ENCODE data around the gene FFAR3. TPM values are rescaled to one million over a fixed set of nuclear protein-coding genes. Genes with fewer than 3 reads are reported as not detected.

FFAR3 gene
- total and polyA plus RNA-seq, 12 donors: 0.11 to 0.18 (median 0.17) TPM; not detected in 8

DNA sequence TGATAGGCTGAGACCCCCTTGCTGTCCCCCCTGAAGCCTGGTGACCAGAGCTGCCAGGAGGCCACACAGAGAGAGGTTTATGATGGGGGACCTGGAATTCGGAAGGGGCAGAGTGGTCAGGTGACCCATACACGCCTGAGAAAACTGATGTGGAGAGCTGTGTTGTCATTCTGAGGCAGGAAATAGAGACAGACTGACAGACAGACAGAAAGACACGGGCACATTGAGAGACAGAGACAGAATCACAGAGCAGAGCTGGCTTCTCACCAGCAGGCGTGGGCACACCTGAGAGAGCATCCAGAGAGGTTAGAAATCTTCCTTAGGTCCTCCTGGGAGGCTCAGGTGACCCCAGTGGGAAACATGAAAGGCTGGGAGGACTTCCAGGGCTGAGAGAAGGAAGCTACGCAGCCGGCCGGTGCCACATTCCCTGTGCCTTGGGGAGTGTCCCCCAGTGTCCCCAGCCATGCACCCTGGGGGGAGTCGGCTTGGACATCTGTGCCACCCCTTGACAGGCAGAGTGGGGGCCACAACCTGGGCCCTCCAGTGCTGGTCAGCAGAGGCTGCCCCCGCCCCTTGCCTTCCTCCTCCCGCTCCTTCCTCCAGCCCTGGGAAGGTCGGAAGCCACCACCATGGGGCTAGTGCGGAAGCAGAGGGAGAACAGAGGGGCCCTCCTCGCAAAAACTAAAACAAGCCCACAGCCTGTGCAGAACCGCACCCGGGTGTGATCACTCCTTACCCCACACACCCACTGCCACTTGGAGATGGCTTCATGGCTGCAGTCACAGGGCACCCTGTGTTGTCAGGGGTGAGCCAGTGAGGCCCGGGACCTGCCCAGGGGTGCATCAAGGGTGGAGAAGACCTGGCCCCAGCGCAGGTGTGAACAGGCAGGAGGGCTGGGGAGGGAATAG, 8.4 kb upstream of the FFAR3 start:
- H3K27ac ChIP-seq: no peak overlapping the region
- no peaks in the 10 kb centered on the region for H3K4me1 ChIP-seq (replicated peaks in 1 of 2)
- no peaks in the 10 kb centered on the region for H3K36me3 ChIP-seq (replicated peaks in 1 of 2)
- peak in 2 of 7 donors; percentile 9 to 31 for DNase-seq
- H3K4me3 ChIP-seq: no peak overlapping the region
- peaks cover 5% of the 10 kb centered on the region for H3K27me3 ChIP-seq
- TF ChIP-seq CTCF (IDR thresholded peaks at IDR 0.05) (no peak), POLR2A (IDR thresholded peaks at IDR 0.05) (no peak)
- intact Hi-C loops (cut with DNase I): loop anchor here in 1 of 2 donors (5.0 kb wide), 1 partner anchor 122 kb away; no protein-coding TSS in a partner anchor
- no peaks in the 10 kb centered on the region for H3K9me3 ChIP-seq (replicated peaks in 1 of 3)
- WGBS, 4 donors: 75 to 82% (median 80%) methylated on average over 12 to 17 of the region's 17 CpGs

- H3K4me3 ChIP-seq: no peak overlapping the region
- H3K4me1 ChIP-seq (replicated peaks in 1 of 2): no peaks in the 10 kb centered on the region
- no peak for TF ChIP-seq POLR2A (IDR thresholded peaks at IDR 0.05)
- no peak for TF ChIP-seq CTCF (IDR thresholded peaks at IDR 0.05)
- peaks cover 5% of the 10 kb centered on the region for H3K27me3 ChIP-seq
- intact Hi-C loops (cut with DNase I): loop anchor here in 1 of 2 donors (5.0 kb wide), 1 partner anchor 122 kb away; no protein-coding TSS in a partner anchor
- WGBS, 4 donors: 76 to 89% (median 85%) methylated on average over 6 to 7 of the region's 7 CpGs
- peak in 1 of 7 donors; percentile 9 for DNase-seq
- no peaks in the 10 kb centered on the region for H3K36me3 ChIP-seq (replicated peaks in 1 of 2)
- no peak overlapping the region for H3K27ac ChIP-seq
- no peaks in the 10 kb centered on the region for H3K9me3 ChIP-seq (replicated peaks in 1 of 3)
Measured at GRCh38 chr19:35350591-35350990, 7.7 kb upstream of the FFAR3 start.

- Histone ChIP-seq H3K27me3 (peaks cover 5% of the 10 kb centered on the region), H3K27ac (no peak overlapping the region), H3K9me3 (replicated peaks in 1 of 3) (no peaks in the 10 kb centered on the region), H3K4me3 (no peak overlapping the region), H3K36me3 (replicated peaks in 1 of 2) (no peaks in the 10 kb centered on the region), H3K4me1 (replicated peaks in 1 of 2) (no peaks in the 10 kb centered on the region)
- WGBS, 4 donors: 86 to 92% (median 89%) methylated on average over 31 to 47 of the region's 47 CpGs
- DNase-seq: peak in 1 of 7 donors; percentile 7
- intact Hi-C loops (cut with DNase I): loop anchor here (2.0 to 5.0 kb wide), 3 partner anchors 117 to 143 kb away; no protein-coding TSS in a partner anchor
- TF ChIP-seq POLR2A (IDR thresholded peaks at IDR 0.05) (no peak), CTCF (IDR thresholded peaks at IDR 0.05) (no peak)
Measured at GRCh38 chr19:35351411-35352176, 6.7 kb upstream of the FFAR3 start.

- WGBS, 4 donors: 71 to 89% (median 76%) methylated on average over 7 to 18 of the region's 18 CpGs
- no peak for DNase-seq
- H3K4me1 ChIP-seq (replicated peaks in 1 of 2): no peaks in the 10 kb centered on the region
- TF ChIP-seq CTCF (IDR thresholded peaks at IDR 0.05) (no peak), POLR2A (IDR thresholded peaks at IDR 0.05) (no peak)
- H3K9me3 ChIP-seq (replicated peaks in 1 of 3): no peaks in the 10 kb centered on the region
- H3K27ac ChIP-seq: no peak overlapping the region
- no peaks in the 10 kb centered on the region for H3K36me3 ChIP-seq (replicated peaks in 1 of 2)
- peaks cover 5% of the 10 kb centered on the region for H3K27me3 ChIP-seq
- intact Hi-C loops (cut with DNase I): loop anchor here (2.0 to 5.0 kb wide), 3 partner anchors 117 to 143 kb away; no protein-coding TSS in a partner anchor
- no peak overlapping the region for H3K4me3 ChIP-seq
Measured at GRCh38 chr19:35352177-35352447, 6.1 kb upstream of the FFAR3 start.
